Fibroblast of mammary gland (primary cell): ENCODE measurements around the gene CHRDL1.

Experiments used
- DNase-seq: peaks from one replicate; pipeline ENCODE4 v3.0.0-alpha.2; 2010; ENCODE audit warnings: low read depth
- H3K4me3 ChIP-seq: 2 replicates; pipeline ENCODE4 v1.5.1; 2011; ENCODE audit warnings: low read depth, mild to moderate bottlenecking, low read length, moderate library complexity; ENCODE audit not compliant: control insufficient read depth
- CTCF ChIP-seq: conservative IDR thresholded peaks from 2 replicates; pipeline ENCODE4 v1.5.1; 2011; ENCODE audit warnings: low read depth, low read length, inconsistent platforms; ENCODE audit not compliant: control insufficient read depth, insufficient read depth

CHRDL1 gene

DNA sequence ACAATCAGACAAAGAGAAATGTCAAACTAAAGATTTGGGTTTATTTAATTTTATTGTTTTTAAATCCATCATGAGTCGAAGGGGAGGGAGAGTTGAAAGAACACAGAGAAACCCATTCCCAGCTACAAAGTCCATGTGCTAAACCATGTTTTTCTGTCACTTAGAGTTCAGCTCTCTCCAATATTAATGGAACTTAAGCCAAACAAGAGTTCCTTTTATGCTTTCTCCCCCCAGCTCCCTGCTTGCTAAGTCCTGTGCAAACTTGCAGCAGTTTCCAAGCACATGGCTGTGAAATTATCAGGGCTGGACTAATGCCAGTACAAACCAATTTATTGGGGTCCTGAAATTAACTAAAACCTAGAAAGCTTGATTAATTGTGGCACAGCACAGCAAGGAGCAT lies 9.7 kb upstream of the CHRDL1 start:
- DNase-seq, result no peak
- H3K4me3 ChIP-seq, result no peak overlapping the region
- no peak for TF ChIP-seq CTCF

GRCh38 chrX:110804446-110804845 lies 8.8 kb upstream of the CHRDL1 start:
- H3K4me3 ChIP-seq, result no peak overlapping the region
- TF ChIP-seq CTCF, result no peak
- DNase-seq, result no peak

DNA sequence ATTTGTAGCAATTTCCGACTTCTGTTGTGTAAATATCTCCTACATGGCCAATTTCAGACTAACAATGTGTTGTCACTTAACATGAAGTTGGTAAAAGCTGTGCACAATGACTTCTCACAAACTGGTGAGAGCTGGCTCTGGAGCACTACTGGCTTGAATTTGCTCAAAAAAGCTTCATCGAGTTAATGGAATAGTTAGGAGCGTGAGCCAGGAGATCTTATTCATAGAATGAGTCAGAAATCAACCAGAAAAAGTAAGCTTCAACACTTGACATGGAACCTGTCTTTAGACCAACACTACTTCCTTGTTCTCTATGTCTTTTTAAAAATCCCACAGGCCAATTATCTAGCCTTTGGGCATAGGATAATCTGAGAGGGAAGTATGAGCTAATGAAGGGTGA lies 7.9 kb upstream of the CHRDL1 start:
- peak; percentile 31 for DNase-seq
- TF ChIP-seq CTCF, result no peak
- H3K4me3 ChIP-seq, result no peak overlapping the region

DNA sequence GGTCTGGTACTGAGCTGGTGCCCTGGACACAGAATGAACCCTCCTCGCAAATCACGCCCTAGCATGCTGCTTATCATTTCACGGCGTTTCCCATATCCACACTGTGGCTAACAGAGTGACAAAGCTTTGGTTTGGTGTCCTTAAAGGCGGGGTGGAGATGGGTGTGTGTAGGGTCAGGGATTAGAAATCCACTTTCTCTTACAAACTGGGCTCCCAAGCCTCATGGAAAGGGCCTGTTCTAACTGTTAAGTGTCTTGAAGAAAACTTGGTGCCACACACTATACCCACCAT lies 735 bp upstream of the CHRDL1 start:
- no peak for DNase-seq
- no peak for TF ChIP-seq CTCF
- H3K4me3 ChIP-seq, result no peak overlapping the region

DNA sequence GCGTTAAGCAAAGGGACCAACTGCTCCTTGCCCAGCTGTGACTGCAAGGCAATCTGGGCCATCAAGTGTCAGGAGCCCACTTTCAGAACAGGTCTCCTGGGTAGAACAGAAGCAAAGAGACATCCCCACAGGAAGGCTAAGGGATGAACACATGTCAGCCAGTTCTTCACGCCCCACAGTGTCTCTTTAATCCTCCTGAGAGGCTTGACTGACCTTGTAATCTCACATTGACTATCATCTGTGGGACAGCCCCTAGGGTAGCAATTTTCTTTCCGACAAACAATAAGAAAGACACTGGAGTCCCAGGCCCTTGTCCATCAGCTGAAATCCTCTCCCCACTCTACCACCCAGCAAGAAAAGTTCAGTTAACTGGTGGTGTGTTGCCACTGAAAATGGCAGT lies 1.0 kb downstream of the CHRDL1 start:
- TF ChIP-seq CTCF, result no peak
- no peak for DNase-seq
- H3K4me3 ChIP-seq, result no peak overlapping the region

DNA sequence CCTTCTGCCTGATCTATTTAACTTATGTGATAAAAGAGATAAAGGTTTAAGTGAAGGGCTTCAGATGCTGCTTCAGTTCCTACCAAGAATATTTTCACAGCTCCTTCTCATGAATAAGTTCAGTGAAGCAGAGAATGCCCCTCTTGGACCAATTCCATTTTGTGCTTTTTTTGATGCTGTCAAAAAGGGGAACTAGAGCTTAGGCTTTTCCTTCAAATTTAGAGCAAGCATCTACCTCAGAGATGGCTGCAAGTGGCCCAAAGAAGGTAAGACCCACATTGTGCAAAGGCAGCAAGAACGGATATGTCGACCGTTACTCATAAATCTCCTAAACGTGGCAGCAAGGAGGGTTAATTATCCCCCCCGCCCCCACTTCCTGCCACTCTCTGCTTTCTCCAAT lies 4.5 kb downstream of the CHRDL1 start:
- TF ChIP-seq CTCF, result no peak
- no peak for DNase-seq
- no peak overlapping the region for H3K4me3 ChIP-seq

DNA sequence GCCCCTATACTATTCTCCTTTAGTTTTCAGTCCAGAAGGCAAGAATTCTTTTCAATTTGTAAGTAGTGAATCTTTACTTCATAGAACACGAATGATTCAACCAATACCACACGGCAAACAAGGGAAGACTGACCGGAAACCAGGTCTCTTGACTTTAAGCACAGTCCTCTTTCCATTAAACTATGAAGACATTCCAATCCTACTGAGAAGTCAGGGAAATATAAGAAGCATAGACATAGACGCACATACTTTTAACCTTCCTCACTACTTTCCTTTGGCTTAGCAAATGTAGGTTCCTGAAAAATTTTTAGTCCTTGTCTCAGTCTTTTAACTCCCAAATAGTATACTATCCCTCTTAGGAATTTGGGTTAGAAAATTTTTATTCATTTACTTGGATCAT lies 9.1 kb downstream of the CHRDL1 start:
- no peak for TF ChIP-seq CTCF
- H3K4me3 ChIP-seq, result no peak overlapping the region
- peak; percentile 47 for DNase-seq
